GM12864 (cell line): Measurements from ENCODE around the gene PIEZO2.
"Not testable (repeated sequence)": the region's sequence is repeated elsewhere in the genome, so short reads cannot be mapped to it uniquely, and the experiment has no call there.

Experiments
- DNase-seq: peaks from one replicate; pipeline ENCODE4 v3.0.0-alpha.2; 2011; ENCODE audit warnings: low read depth
- H3K4me3 ChIP-seq: 2 replicates; pipeline ENCODE4 v1.5.1; 2011; ENCODE audit warnings: mild to moderate bottlenecking, low read depth, low read length, control low read depth

Gene PIEZO2

DNA sequence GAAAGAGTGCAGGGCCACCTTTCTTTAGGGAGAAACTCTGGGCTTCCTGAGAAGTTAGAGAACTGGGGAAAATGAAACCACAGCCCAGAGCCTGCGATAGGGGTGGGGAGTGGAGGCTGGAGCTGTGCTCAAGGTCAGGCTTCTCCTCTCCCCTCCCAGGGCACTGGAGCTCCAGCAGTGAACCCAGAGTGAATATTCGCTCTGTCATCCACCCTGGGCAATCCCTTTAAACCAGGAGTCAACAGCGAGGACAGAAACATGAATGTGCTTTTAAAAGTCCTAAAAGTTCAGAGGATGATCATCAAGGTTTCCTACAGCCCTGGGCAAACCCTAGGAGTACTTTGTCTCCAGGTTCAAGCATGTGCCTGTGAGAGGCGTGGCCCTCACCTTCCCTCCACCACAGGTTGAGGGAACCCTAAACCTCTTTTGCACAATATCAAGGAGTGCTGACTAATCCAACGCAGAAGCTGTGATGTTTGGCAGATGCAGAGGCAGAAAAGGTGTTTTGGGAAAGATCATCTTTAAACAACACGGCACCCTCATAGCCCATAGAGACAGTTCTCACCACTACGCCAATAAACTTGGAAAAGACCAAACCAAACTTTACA is 522.7 kb downstream of the PIEZO2 start:
- DNase-seq, H3K4me3 ChIP-seq: not testable (repeated sequence)

DNA sequence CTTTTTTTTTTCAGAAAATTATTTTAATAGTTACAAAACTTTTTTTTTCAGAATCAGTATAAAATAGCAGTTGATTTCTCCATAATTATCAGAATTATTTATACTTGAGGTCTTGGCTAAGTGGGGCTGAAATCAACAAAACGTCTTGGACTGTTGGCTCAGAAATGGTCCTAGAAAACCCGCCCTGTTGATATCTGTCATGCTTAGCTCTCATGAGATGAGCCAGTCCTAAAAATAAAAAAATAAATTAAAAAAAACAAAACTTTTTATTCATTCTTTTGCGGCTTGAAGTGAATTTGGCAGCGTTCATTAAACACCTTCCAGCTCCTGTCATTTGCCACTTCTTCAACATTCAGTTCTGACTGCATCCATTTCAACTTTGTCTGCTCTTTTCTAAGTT is 525.8 kb downstream of the PIEZO2 start:
- not testable (repeated sequence) for H3K4me3 ChIP-seq, DNase-seq

DNA sequence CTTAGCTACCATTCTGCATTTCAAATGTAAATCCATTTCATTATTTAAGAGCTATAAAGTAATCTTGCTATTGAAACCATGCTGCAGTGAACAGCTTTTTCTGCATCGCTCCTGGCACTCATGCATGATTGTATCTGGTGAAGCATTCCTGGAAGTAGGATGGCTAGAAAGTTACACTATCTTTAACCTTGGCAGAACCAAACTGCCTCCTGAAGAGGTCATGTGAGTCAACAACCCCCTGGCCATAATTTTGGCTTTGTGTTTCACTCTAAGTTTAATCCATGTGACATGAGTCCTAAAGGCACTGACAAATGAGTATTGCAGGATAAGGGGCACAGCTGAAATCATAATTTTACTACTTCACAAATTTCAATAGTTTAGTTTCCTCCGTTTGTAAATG is 526.4 kb downstream of the PIEZO2 start:
- not testable (repeated sequence) for H3K4me3 ChIP-seq, DNase-seq

DNA sequence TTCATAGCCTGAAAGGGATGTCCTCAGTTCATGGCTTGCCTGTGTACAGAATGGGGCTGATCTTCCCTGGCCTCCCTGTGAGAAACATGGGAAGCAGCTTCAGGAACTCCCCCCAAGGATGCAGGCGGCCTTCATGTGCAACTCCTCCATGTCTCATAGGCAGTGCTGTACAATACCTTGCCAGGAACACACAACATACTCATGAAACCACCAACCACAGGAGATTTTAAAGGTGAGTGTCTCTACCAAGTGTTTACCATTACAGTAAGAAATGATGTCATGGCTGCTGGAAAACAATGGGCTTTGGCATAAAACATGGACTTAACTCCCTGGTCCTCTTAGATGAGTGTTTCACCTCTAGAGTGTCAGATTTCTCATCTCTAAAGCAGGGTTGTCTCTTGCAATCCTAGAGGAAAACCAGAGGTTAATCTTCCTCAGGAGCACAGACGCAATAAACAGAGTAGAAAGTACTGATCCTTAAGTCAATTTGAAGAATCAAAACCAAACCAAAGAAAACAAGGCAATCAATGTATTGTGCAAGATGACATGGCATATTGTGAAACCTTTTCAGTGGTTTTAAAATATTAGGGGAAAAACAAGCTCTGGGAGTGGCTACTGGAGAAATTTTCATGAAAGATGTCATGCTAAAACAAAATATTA is 528.6 kb downstream of the PIEZO2 start:
- not testable (repeated sequence) for DNase-seq, H3K4me3 ChIP-seq
